IgD-negative memory B cell (primary cell): Measurements from ENCODE around the gene MTMR3. TPM values are rescaled to one million over a fixed set of nuclear protein-coding genes. Genes with fewer than 3 reads are reported as not detected.
A peak's percentile ranks its signal among the peaks of the same experiment; 100 is the strongest.
"Not testable (repeated sequence)": the region's sequence is repeated elsewhere in the genome, so short reads cannot be mapped to it uniquely, and the experiment has no call there.

ENCODE experiments used
- H3K27ac Mint-ChIP-seq, 3 donors: one replicate each; pipeline ENCODE4 v1.8.0; 2020 to 2022; ENCODE audit warnings: mild to moderate bottlenecking in 3 of 3, mixed read lengths in 3 of 3, moderate library complexity in 1 of 3
- H3K27me3 Mint-ChIP-seq: one replicate; pipeline ENCODE4 v1.8.0; 2021; ENCODE audit warnings: mixed read lengths
- H3K36me3 Mint-ChIP-seq: one replicate; pipeline ENCODE4 v1.8.0; 2020; ENCODE audit warnings: mild to moderate bottlenecking, mixed read lengths
- H3K4me1 Mint-ChIP-seq, 3 donors: one replicate each; pipeline ENCODE4 v1.8.0; 2020 to 2022; ENCODE audit warnings: mixed read lengths in 3 of 3, mild to moderate bottlenecking in 1 of 3
- H3K4me3 Mint-ChIP-seq, 4 donors: one replicate each; pipeline ENCODE4 v1.8.0; 2020 to 2022; ENCODE audit warnings: mild to moderate bottlenecking in 4 of 4, mixed read lengths in 4 of 4, moderate library complexity in 3 of 4
- H3K9me3 Mint-ChIP-seq, 3 donors: one replicate each; pipeline ENCODE4 v1.8.0; 2020 to 2021; ENCODE audit warnings: mixed read lengths in 3 of 3, mild to moderate bottlenecking in 1 of 3
- polyA plus RNA-seq: library from polyadenylated mRNA; unstranded; fragments of 300-500 nt; fragmentation: Illumina TruSeq; gene quantifications from one replicate; pipeline ENCODE4 v1.2.3, GENCODE V29; 2021

MTMR3 gene
- polyA plus RNA-seq, 1 donor from 2014 or later = 15.0 TPM

- Mint-ChIP-seq H3K9me3 (peaks cover 6 to 17% (median 16%) of the 10 kb centered on the region in 3 donors), H3K36me3 (peaks cover 7% of the 10 kb centered on the region), H3K27me3 (peaks cover 2% of the 10 kb centered on the region), H3K4me3 (no peak overlapping the region), H3K27ac (no peak overlapping the region), H3K4me1 (no peaks in the 10 kb centered on the region)
Observed at GRCh38 chr22:30056015-30056414, 173.0 kb downstream of the MTMR3 start.

GRCh38 chr22:30057375-30057774 lies 174.4 kb downstream of the MTMR3 start:
- Mint-ChIP-seq H3K4me1 (no peaks in the 10 kb centered on the region), H3K9me3 (peaks cover 10 to 22% (median 19%) of the 10 kb centered on the region in 3 donors), H3K36me3 (peaks cover 8% of the 10 kb centered on the region), H3K4me3 (peak overlapping the region in 1 of 4 donors; percentile 2), H3K27ac (no peak overlapping the region), H3K27me3 (peaks cover 5% of the 10 kb centered on the region)

GRCh38 chr22:30059346-30060020 lies 176.5 kb downstream of the MTMR3 start:
- not testable (repeated sequence) for H3K4me1 Mint-ChIP-seq, H3K36me3 Mint-ChIP-seq, H3K27ac Mint-ChIP-seq, H3K27me3 Mint-ChIP-seq, H3K4me3 Mint-ChIP-seq
- peaks cover 11 to 34% (median 29%) of the 10 kb centered on the region in 3 donors for H3K9me3 Mint-ChIP-seq

- H3K9me3 Mint-ChIP-seq = peaks cover 11 to 36% (median 35%) of the 10 kb centered on the region in 3 donors
- H3K4me3 Mint-ChIP-seq, H3K27me3 Mint-ChIP-seq, H3K36me3 Mint-ChIP-seq, H3K4me1 Mint-ChIP-seq, H3K27ac Mint-ChIP-seq: not testable (repeated sequence)
Observed at GRCh38 chr22:30061094-30061493, 178.1 kb downstream of the MTMR3 start.

- H3K4me1 Mint-ChIP-seq = no peaks in the 10 kb centered on the region
- no peak overlapping the region for H3K27ac Mint-ChIP-seq
- H3K4me3 Mint-ChIP-seq = no peak overlapping the region
- H3K36me3 Mint-ChIP-seq = peaks cover 6% of the 10 kb centered on the region
- H3K27me3 Mint-ChIP-seq = peaks cover 5% of the 10 kb centered on the region
- peaks cover 8 to 31% (median 29%) of the 10 kb centered on the region in 3 donors for H3K9me3 Mint-ChIP-seq
Observed at GRCh38 chr22:30062259-30062658, 179.3 kb downstream of the MTMR3 start.

- peaks cover 4% of the 10 kb centered on the region for H3K27me3 Mint-ChIP-seq
- no peaks in the 10 kb centered on the region for H3K4me1 Mint-ChIP-seq
- peaks cover 6% of the 10 kb centered on the region for H3K36me3 Mint-ChIP-seq
- no peak overlapping the region for H3K4me3 Mint-ChIP-seq
- no peak overlapping the region for H3K27ac Mint-ChIP-seq
- H3K9me3 Mint-ChIP-seq = peaks cover 5 to 29% (median 26%) of the 10 kb centered on the region in 3 donors
Observed at GRCh38 chr22:30062950-30063349, 180.0 kb downstream of the MTMR3 start.

- H3K27me3 Mint-ChIP-seq = peaks cover 4% of the 10 kb centered on the region
- no peak overlapping the region for H3K27ac Mint-ChIP-seq
- H3K9me3 Mint-ChIP-seq = peaks cover 5 to 25% (median 22%) of the 10 kb centered on the region in 3 donors
- H3K4me3 Mint-ChIP-seq = no peak overlapping the region
- no peaks in the 10 kb centered on the region for H3K4me1 Mint-ChIP-seq
- H3K36me3 Mint-ChIP-seq = peaks cover 1% of the 10 kb centered on the region
Observed at GRCh38 chr22:30064172-30064571, 181.2 kb downstream of the MTMR3 start.

- H3K27me3 Mint-ChIP-seq = peaks cover 9% of the 10 kb centered on the region
- no peak overlapping the region for H3K27ac Mint-ChIP-seq
- peaks cover 3 to 8% (median 5%) of the 10 kb centered on the region in 3 donors for H3K4me1 Mint-ChIP-seq
- no peak overlapping the region for H3K4me3 Mint-ChIP-seq
- no peaks in the 10 kb centered on the region for H3K36me3 Mint-ChIP-seq
- H3K9me3 Mint-ChIP-seq = no peaks in the 10 kb centered on the region
Observed at GRCh38 chr22:30073743-30074142, 190.8 kb downstream of the MTMR3 start.

- H3K4me3 Mint-ChIP-seq = no peak overlapping the region
- H3K27me3 Mint-ChIP-seq = peaks cover 10% of the 10 kb centered on the region
- no peaks in the 10 kb centered on the region for H3K36me3 Mint-ChIP-seq
- H3K9me3 Mint-ChIP-seq = no peaks in the 10 kb centered on the region
- peaks cover 6 to 12% (median 9%) of the 10 kb centered on the region in 3 donors for H3K4me1 Mint-ChIP-seq
- no peak overlapping the region for H3K27ac Mint-ChIP-seq
Observed at GRCh38 chr22:30074147-30074546, 191.2 kb downstream of the MTMR3 start.

GRCh38 chr22:30074994-30075393 lies 192.0 kb downstream of the MTMR3 start:
- no peak overlapping the region for H3K4me3 Mint-ChIP-seq
- H3K27ac Mint-ChIP-seq = no peak overlapping the region

GRCh38 chr22:30077279-30077880 lies 194.4 kb downstream of the MTMR3 start:
- Mint-ChIP-seq H3K36me3 (no peaks in the 10 kb centered on the region), H3K4me3 (no peak overlapping the region), H3K27ac (no peak overlapping the region), H3K9me3 (no peaks in the 10 kb centered on the region), H3K4me1 (peaks cover 10 to 12% (median 11%) of the 10 kb centered on the region in 3 donors), H3K27me3 (peaks cover 13% of the 10 kb centered on the region)

More at GRCh38 chr22:30074994-30075393, 192.0 kb downstream of the MTMR3 start:
- Mint-ChIP-seq H3K27me3 (peaks cover 9% of the 10 kb centered on the region), H3K9me3 (no peaks in the 10 kb centered on the region), H3K4me1 (peaks cover 6 to 12% (median 9%) of the 10 kb centered on the region in 3 donors), H3K36me3 (no peaks in the 10 kb centered on the region)

GRCh38 chr22:30078320-30079311 lies 195.6 kb downstream of the MTMR3 start:
- Mint-ChIP-seq H3K27ac (peak overlapping the region in 1 of 3 donors; percentile 3), H3K36me3 (no peaks in the 10 kb centered on the region), H3K4me3 (peak overlapping the region; percentile 8 to 85 (median 65)), H3K9me3 (peaks cover 0 to 1% (median under 1%) of the 10 kb centered on the region in 3 donors), H3K4me1 (peaks cover 10 to 12% (median 11%) of the 10 kb centered on the region in 3 donors), H3K27me3 (peaks cover 10% of the 10 kb centered on the region)

GRCh38 chr22:30079952-30080533 lies 197.1 kb downstream of the MTMR3 start, which contains the start of gene HORMAD2:
TSS of gene HORMAD2 (plus strand) at chr22:30080464. CDS start at chr22:30093953, 13,489 bp downstream.
- Mint-ChIP-seq H3K27ac (peak within 1 kb of the TSS in 1 of 3 donors; percentile 45), H3K4me3 (peak within 1 kb of the TSS; percentile 63 to 90 (median 80)), H3K27me3 (peaks cover 10% of the 10 kb centered on the region), H3K9me3 (peaks cover 0 to 7% (median 3%) of the 10 kb centered on the region in 3 donors), H3K4me1 (peaks cover 8 to 11% (median 10%) of the 10 kb centered on the region in 3 donors), H3K36me3 (no peaks in the 10 kb centered on the region)
